BE2C (cell line): ENCODE results near the gene ELMO2.

Experiments used
- DNase-seq: peaks from one replicate; pipeline ENCODE4 v3.0.0-alpha.2; 2020
- H3K27me3 ChIP-seq: fragments of 250-450 bp; sonication (Bioruptor Pico); 2 replicates; pipeline ENCODE4 v1.5.1; 2020; ENCODE audit warnings: mild to moderate bottlenecking
- H3K36me3 ChIP-seq: fragments of 250-450 bp; sonication (Bioruptor Pico); 2 replicates; pipeline ENCODE4 v1.5.1; 2020; ENCODE audit warnings: mild to moderate bottlenecking
- H3K4me1 ChIP-seq: fragments of 250-450 bp; sonication (Bioruptor Pico); 2 replicates; pipeline ENCODE4 v1.5.1; 2020
- H3K4me3 ChIP-seq: 2 replicates; pipeline ENCODE4 v1.5.1; 2011; ENCODE audit warnings: low read depth, low read length
- H3K9me3 ChIP-seq: fragments of 250-450 bp; sonication (Bioruptor Pico); 2 replicates; pipeline ENCODE4 v1.5.1; 2020
- TF ChIP-seq, protein P1 (sequence below): IDR thresholded peaks from 2 replicates; pipeline ENCODE4 v1.5.1; 2012; ENCODE audit warnings: mild to moderate bottlenecking, low read depth, low read length

The ELMO2 gene

DNA sequence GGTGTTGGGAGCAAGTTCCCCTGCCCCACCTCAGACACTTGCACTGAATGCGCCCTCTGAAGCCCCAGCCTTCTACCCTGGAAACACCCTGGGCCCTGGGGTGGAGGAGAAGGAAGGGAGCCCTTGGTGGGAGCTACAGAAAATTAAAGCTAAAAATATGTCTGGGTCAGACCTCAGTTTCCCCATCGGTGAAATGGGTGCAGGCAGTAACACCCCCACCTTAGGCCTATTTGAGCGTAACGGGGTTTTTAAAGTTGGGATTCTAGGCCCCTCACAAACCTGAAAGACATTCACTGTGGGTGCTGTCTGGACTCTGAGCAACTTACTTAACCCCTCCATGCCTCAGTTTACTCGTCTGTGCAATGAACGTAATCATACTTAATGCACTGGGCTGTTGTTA is 78.9 kb downstream of the ELMO2 start:
- no peak overlapping the region for H3K4me3 ChIP-seq
- no peaks in the 10 kb centered on the region for H3K36me3 ChIP-seq
- TF ChIP-seq, protein P1, sequence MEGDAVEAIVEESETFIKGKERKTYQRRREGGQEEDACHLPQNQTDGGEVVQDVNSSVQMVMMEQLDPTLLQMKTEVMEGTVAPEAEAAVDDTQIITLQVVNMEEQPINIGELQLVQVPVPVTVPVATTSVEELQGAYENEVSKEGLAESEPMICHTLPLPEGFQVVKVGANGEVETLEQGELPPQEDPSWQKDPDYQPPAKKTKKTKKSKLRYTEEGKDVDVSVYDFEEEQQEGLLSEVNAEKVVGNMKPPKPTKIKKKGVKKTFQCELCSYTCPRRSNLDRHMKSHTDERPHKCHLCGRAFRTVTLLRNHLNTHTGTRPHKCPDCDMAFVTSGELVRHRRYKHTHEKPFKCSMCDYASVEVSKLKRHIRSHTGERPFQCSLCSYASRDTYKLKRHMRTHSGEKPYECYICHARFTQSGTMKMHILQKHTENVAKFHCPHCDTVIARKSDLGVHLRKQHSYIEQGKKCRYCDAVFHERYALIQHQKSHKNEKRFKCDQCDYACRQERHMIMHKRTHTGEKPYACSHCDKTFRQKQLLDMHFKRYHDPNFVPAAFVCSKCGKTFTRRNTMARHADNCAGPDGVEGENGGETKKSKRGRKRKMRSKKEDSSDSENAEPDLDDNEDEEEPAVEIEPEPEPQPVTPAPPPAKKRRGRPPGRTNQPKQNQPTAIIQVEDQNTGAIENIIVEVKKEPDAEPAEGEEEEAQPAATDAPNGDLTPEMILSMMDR, result no peak
- peaks cover 38% of the 10 kb centered on the region for H3K4me1 ChIP-seq
- H3K27me3 ChIP-seq, result no peaks in the 10 kb centered on the region
- DNase-seq, result no peak
- no peaks in the 10 kb centered on the region for H3K9me3 ChIP-seq

DNA sequence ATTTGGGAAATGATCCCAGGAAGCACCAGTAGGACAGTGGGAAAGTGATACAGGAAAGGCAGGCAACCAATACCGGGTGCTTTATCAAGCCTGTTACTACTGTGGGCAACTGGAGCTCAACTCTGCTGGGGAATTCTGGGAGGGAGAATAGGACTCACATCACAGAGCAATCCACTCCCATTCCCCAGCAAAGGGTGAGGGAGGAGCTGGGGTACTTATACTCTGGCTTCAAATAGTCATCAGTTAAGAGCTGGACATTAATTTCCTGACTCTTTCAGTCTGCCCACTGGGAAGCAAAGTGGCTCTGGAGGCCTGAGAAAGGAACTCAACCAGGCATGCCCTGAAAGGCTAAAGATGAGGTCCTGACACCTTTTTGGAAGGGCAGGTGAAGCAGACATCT is 80.6 kb downstream of the ELMO2 start:
- TF ChIP-seq, protein P1, result no peak
- Histone ChIP-seq H3K4me1 (peaks cover 27% of the 10 kb centered on the region), H3K9me3 (no peaks in the 10 kb centered on the region), H3K27me3 (no peaks in the 10 kb centered on the region), H3K4me3 (no peak overlapping the region), H3K36me3 (no peaks in the 10 kb centered on the region)
- no peak for DNase-seq

DNA sequence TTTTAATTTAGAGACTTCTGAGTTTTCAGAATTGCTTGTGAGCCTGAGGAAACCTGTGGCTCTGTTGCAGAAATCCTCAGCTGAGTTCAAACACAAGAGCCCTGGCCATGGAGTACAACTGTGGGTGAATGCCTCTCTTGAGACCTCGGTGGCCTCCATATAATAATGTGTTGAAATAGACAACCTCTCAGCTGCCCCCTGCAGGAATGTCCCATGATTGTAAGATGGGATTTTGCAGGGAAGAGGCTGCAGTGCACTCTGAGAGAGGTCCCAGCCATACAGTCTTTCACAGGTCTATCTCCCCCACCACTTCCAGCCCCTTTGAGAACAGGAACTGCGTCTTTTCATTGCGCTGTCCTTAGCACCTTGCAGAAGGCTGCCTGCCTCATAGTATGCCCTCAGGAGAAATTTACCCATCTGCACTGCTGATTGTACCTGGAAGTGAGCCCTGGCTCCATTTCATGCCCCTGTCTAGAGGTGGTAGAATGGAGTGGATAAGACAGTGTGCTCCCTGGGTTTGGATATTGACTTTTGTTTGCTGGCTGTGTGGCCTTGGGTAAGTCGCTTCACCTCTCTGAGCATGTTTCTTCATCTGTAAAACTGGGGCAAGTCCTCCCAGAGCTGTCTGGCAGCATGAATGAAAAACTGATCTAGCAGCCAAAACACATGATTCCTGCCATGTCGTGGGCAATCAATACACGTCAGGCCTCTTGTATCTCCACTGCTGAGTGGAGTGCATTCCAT is 81.3 kb downstream of the ELMO2 start:
- TF ChIP-seq, protein P1, result peak; percentile 56
- DNase-seq, result peak; percentile 62
- H3K4me3 ChIP-seq, result no peak overlapping the region
- H3K9me3 ChIP-seq, result no peaks in the 10 kb centered on the region
- H3K27me3 ChIP-seq, result no peaks in the 10 kb centered on the region
- no peaks in the 10 kb centered on the region for H3K36me3 ChIP-seq
- H3K4me1 ChIP-seq, result peaks cover 21% of the 10 kb centered on the region

DNA sequence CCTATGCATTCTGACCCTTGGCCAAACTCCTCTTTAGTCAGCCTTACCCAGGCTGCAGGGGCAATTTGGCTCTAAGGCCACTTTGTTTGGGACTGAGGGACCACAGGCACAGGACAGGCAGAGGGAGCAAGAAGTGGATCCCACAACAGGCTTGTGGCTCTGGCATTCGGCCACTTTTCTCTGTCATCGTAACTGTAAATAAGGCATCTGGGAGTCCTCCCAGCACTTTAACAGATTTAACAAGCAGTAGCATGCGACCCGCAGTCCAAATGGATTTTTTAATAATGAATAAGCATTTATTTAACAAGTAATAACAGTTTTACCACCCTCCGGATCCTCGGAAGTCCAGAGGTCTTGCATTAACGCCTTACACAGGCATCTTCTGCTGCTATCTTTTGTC is 82.0 kb downstream of the ELMO2 start:
- Histone ChIP-seq H3K36me3 (no peaks in the 10 kb centered on the region), H3K9me3 (no peaks in the 10 kb centered on the region), H3K4me3 (no peak overlapping the region), H3K27me3 (no peaks in the 10 kb centered on the region), H3K4me1 (peaks cover 14% of the 10 kb centered on the region)
- TF ChIP-seq, protein P1, result no peak
- DNase-seq, result no peak

DNA sequence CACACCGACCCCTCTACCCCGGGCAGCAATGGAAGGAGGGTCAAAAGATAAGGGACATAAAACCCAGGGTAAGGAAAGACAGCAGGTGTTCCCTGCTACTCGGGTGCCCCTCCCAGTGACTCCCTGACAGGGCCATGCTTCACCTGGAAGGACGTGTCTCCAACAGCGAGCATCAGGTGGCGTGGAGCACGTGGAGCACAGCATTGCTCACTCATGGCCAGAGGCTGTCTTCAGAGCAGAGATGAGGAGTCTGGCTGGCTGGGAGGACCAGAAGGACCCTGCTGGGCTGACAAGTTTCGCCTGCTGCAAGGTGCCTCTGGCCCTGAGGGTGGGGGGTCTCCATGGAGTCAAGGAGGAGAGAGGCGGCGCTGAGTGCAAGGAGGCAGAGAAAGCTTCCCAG is 82.9 kb downstream of the ELMO2 start:
- H3K27me3 ChIP-seq, result no peaks in the 10 kb centered on the region
- H3K9me3 ChIP-seq, result no peaks in the 10 kb centered on the region
- H3K4me1 ChIP-seq, result peaks cover 5% of the 10 kb centered on the region
- DNase-seq, result no peak
- no peak overlapping the region for H3K4me3 ChIP-seq
- no peaks in the 10 kb centered on the region for H3K36me3 ChIP-seq
- TF ChIP-seq, protein P1, result no peak

DNA sequence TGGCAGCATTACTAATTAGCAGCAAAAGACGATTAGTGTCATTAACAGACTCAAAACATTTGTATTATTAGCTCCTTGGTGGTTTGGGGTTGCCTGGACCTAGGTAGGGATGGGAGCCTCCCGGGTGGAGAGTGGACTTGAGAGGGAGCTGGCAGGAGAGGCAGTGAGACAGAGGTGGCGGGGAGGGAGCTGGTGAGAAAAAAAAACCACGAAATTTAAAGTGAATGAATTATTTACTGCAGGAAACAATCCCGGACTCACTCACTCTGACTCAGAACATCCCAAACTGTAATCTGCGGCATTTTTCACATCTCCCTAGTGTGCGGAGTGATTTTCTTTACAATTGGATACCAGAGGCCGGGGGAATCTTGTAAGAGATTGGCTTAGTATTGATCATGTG is 83.8 kb downstream of the ELMO2 start:
- H3K27me3 ChIP-seq, result no peaks in the 10 kb centered on the region

More for the DNA sequence above, 83.8 kb downstream of the ELMO2 start:
- no peaks in the 10 kb centered on the region for H3K4me1 ChIP-seq
- no peak overlapping the region for H3K4me3 ChIP-seq
- TF ChIP-seq, protein P1, result no peak
- no peaks in the 10 kb centered on the region for H3K9me3 ChIP-seq
- DNase-seq, result no peak
- H3K36me3 ChIP-seq, result no peaks in the 10 kb centered on the region
